Lower leg skin (tissue), 4 donors: ENCODE data around the gene ASPDH. TPM values are rescaled to one million over a fixed set of nuclear protein-coding genes. Genes with fewer than 3 reads are reported as not detected.

Experiments
- DNase-seq, 2 donors: peaks; one replicate each; pipeline ENCODE4 v3.0.0-alpha.2; 2019; ENCODE audit warnings: low spot score in 2 of 2
- H3K4me3 ChIP-seq: fragments of 200-600 bp; sonication (generic); 2 replicates; pipeline ENCODE4 v1.5.1; 2017; ENCODE audit warnings: mild to moderate bottlenecking, low read depth; ENCODE audit not compliant: poor library complexity, severe bottlenecking
- CTCF ChIP-seq, 3 donors: fragments of 450-650 bp; IDR thresholded peaks; one replicate each; pipeline ENCODE4 v1.5.1; 2016; ENCODE audit warnings: antibody characterized with exemption in 3 of 3, mild to moderate bottlenecking in 3 of 3, moderate library complexity in 2 of 3
- POLR2A ChIP-seq, 2 donors: fragments of 450-650 bp; IDR thresholded peaks; one replicate each; pipeline ENCODE4 v1.6.1; 2016 to 2017; ENCODE audit warnings: antibody characterized with exemption in 2 of 2, mild to moderate bottlenecking in 1 of 2, moderate library complexity in 1 of 2
- WGBS, 2 donors: methylation state at CpG; one replicate each; pipeline ENCODE4 v1.1.5; 2018; 5-methylcytosine and 5-hydroxymethylcytosine counted together
- intact Hi-C: fragments of 100-400 bp; cut with DNase I; formaldehyde crosslinking; loops from one replicate; pipeline ENCODE4 v1.15.0; 2023; ENCODE audit warnings: low total_unique reads
- total RNA-seq, 4 donors: library from RNA; depleted of rRNA; stranded (reverse); fragments of >200 nt; gene quantifications; one replicate each; pipeline ENCODE4 v1.1.0, GENCODE V29; 2016

Gene ASPDH
- total RNA-seq, 4 donors from 2014 or later, result not detected

GRCh38 chr19:50490411-50490811, 23.3 kb downstream of the ASPDH start:
- no peak for DNase-seq
- TF ChIP-seq CTCF (IDR thresholded peaks at IDR 0.05) (no peak), POLR2A (IDR thresholded peaks at IDR 0.05) (no peak)
- no peak overlapping the region for H3K4me3 ChIP-seq
- intact Hi-C loops, result no loop called here
- 93 to 95% methylated on average over 17 to 18 of the region's 18 CpGs for WGBS, 2 donors

- no peak for DNase-seq
- 42 to 44% methylated on average over 24 of the region's 24 CpGs for WGBS, 2 donors
- intact Hi-C loops, result no loop called here
- no peak overlapping the region for H3K4me3 ChIP-seq
- TF ChIP-seq CTCF (IDR thresholded peaks at IDR 0.05) (no peak), POLR2A (IDR thresholded peaks at IDR 0.05) (no peak)
Measured at GRCh38 chr19:50489461-50490011, 24.2 kb downstream of the ASPDH start.

- TF ChIP-seq POLR2A (IDR thresholded peaks at IDR 0.05) (no peak), CTCF (IDR thresholded peaks at IDR 0.05) (no peak)
- 27 to 30% methylated on average over 13 of the region's 13 CpGs for WGBS, 2 donors
- intact Hi-C loops, result no loop called here
- H3K4me3 ChIP-seq, result no peak overlapping the region
- DNase-seq, result no peak
Measured at GRCh38 chr19:50488389-50489194, 25.1 kb downstream of the ASPDH start.

- intact Hi-C loops, result no loop called here
- TF ChIP-seq CTCF (IDR thresholded peaks at IDR 0.05) (no peak), POLR2A (IDR thresholded peaks at IDR 0.05) (no peak)
- 69 to 70% methylated on average over 18 of the region's 18 CpGs for WGBS, 2 donors
Measured at GRCh38 chr19:50486823-50487515, 26.7 kb downstream of the ASPDH start.

GRCh38 chr19:50485284-50485955, 28.3 kb downstream of the ASPDH start:
- H3K4me3 ChIP-seq, result no peak overlapping the region
- intact Hi-C loops, result no loop called here
- DNase-seq, result no peak
- TF ChIP-seq CTCF (IDR thresholded peaks at IDR 0.05), result no peak
- TF ChIP-seq POLR2A (IDR thresholded peaks at IDR 0.05), result no peak
- 86 to 87% methylated on average over 10 of the region's 10 CpGs for WGBS, 2 donors

More at GRCh38 chr19:50486823-50487515, 26.7 kb downstream of the ASPDH start:
- DNase-seq, result no peak
- no peak overlapping the region for H3K4me3 ChIP-seq
